Inferior parietal cortex (tissue), 1 donor: ENCODE measurements around the gene MAD1L1.
"Not testable (repeated sequence)": the region's sequence is repeated elsewhere in the genome, so short reads cannot be mapped to it uniquely, and the experiment has no call there.

Experiments used
- DNase-seq: peaks from one replicate; pipeline ENCODE4 v3.0.0-alpha.2; 2016; ENCODE audit errors: extremely low spot score

The MAD1L1 gene

GRCh38 chr7:2232766-2233520, at the start of gene MAD1L1:
Gene MAD1L1 (minus strand): TSS chr7:2232945. CDS start chr7:2230133, 2,812 bp downstream.
- DNase-seq: peak; percentile 91

- DNase-seq: no peak
Measured at GRCh38 chr7:2282185-2282751, 49.5 kb upstream of the MAD1L1 start.

GRCh38 chr7:2281541-2281940, 48.8 kb upstream of the MAD1L1 start:
- no peak for DNase-seq

- DNase-seq: no peak
Measured at GRCh38 chr7:2280424-2280823, 47.7 kb upstream of the MAD1L1 start.

GRCh38 chr7:2279896-2280295, 47.2 kb upstream of the MAD1L1 start:
- no peak for DNase-seq

- DNase-seq: no peak
Measured at GRCh38 chr7:2278026-2278425, 45.3 kb upstream of the MAD1L1 start.

GRCh38 chr7:2276107-2276506, 43.4 kb upstream of the MAD1L1 start:
- DNase-seq: no peak

- no peak for DNase-seq
Measured at GRCh38 chr7:2275101-2275500, 42.4 kb upstream of the MAD1L1 start.

- DNase-seq: no peak
Measured at GRCh38 chr7:2274666-2275065, 41.9 kb upstream of the MAD1L1 start.

GRCh38 chr7:2273866-2274265, 41.1 kb upstream of the MAD1L1 start:
- no peak for DNase-seq

- no peak for DNase-seq
Measured at GRCh38 chr7:2272031-2272430, 39.3 kb upstream of the MAD1L1 start.

- no peak for DNase-seq
Measured at GRCh38 chr7:2271273-2272026, 38.7 kb upstream of the MAD1L1 start.

GRCh38 chr7:2270495-2270894, 37.8 kb upstream of the MAD1L1 start:
- no peak for DNase-seq

GRCh38 chr7:2269991-2270460, 37.3 kb upstream of the MAD1L1 start:
- no peak for DNase-seq

GRCh38 chr7:2269089-2269990, 36.6 kb upstream of the MAD1L1 start:
- DNase-seq: not testable (repeated sequence)

- no peak for DNase-seq
Measured at GRCh38 chr7:2266911-2267310, 34.2 kb upstream of the MAD1L1 start.

GRCh38 chr7:2264158-2264557, 31.4 kb upstream of the MAD1L1 start:
- no peak for DNase-seq

GRCh38 chr7:2263176-2263575, 30.4 kb upstream of the MAD1L1 start:
- no peak for DNase-seq

GRCh38 chr7:2261611-2262010, 28.9 kb upstream of the MAD1L1 start:
- DNase-seq: no peak

GRCh38 chr7:2260820-2261219, 28.1 kb upstream of the MAD1L1 start:
- no peak for DNase-seq

GRCh38 chr7:2259480-2259879, 26.7 kb upstream of the MAD1L1 start:
- no peak for DNase-seq
